GM12891 (cell line): ENCODE results near the gene CAMTA1.

Experiments used
- PAX5 ChIP-seq: IDR thresholded peaks from 2 replicates; pipeline ENCODE4 v1.6.1; 2011; ENCODE audit warnings: low read length, moderate library complexity, mild to moderate bottlenecking; ENCODE audit not compliant: insufficient read depth, severe bottlenecking
- POLR2A ChIP-seq: IDR thresholded peaks from 2 replicates; pipeline ENCODE4 v1.6.1; 2011; ENCODE audit warnings: low read depth, low read length, control low read depth
- POLR2AphosphoS5 ChIP-seq: IDR thresholded peaks from 2 replicates; pipeline ENCODE4 v1.6.1; 2011; ENCODE audit warnings: low read depth, low read length, control low read depth
- POU2F2 ChIP-seq: IDR thresholded peaks from 2 replicates; pipeline ENCODE4 v1.6.1; 2011; ENCODE audit warnings: low read depth, mild to moderate bottlenecking, control low read depth, low read length, moderate library complexity
- SPI1 ChIP-seq: IDR thresholded peaks from 2 replicates; pipeline ENCODE4 v1.6.1; 2011; ENCODE audit warnings: low read depth, low read length, control low read depth
- TAF1 ChIP-seq: IDR thresholded peaks from 2 replicates; pipeline ENCODE4 v1.6.1; 2011; ENCODE audit warnings: low read depth, low read length, control low read depth

DNA sequence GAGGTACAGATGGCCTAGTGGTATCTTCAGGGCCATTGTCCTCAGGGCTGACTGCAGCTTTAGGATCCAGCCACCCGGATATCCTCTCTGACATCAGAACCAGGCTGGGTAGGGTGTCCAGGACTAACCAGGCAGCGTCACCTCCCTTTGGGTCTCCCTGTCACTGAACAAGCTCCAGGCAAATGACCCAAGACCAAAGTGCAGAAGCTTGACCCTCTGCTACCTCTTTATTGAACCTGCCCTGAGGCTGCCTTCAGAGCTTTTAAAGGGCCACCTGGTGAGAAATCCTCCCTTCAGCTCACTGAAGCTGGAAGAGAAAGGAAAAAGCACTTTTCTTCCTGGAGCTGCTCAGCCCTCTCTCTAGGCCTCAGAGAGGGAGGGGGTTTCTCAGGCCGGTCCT lies 906.8 kb downstream of the CAMTA1 start:
- TF ChIP-seq POLR2AphosphoS5: no peak
- TF ChIP-seq TAF1: no peak
- TF ChIP-seq POLR2A: no peak
- TF ChIP-seq SPI1: no peak
- TF ChIP-seq PAX5: no peak
- TF ChIP-seq POU2F2: no peak
